Right lung (tissue), 5 donors: ENCODE measurements around the gene NCR2. TPM values are rescaled to one million over a fixed set of nuclear protein-coding genes. Genes with fewer than 3 reads are reported as not detected.

Experiments used
- DNase-seq, 2 donors: peaks; one replicate each; pipeline ENCODE4 v3.0.0-alpha.2; 2013
- polyA plus RNA-seq, 5 donors: library from polyadenylated mRNA; unstranded; fragments of 120-200 nt; gene quantifications; one replicate each; pipeline versions ENCODE4 v1.2.1 to v1.2.3, GENCODE V29; 2013; ENCODE audit warnings: inconsistent platforms in 1 of 5, low replicate concordance in 1 of 5; ENCODE audit not compliant: insufficient read length in 5 of 5, insufficient read depth in 1 of 5

Gene NCR2
- polyA plus RNA-seq, 5 donors = not detected

DNA sequence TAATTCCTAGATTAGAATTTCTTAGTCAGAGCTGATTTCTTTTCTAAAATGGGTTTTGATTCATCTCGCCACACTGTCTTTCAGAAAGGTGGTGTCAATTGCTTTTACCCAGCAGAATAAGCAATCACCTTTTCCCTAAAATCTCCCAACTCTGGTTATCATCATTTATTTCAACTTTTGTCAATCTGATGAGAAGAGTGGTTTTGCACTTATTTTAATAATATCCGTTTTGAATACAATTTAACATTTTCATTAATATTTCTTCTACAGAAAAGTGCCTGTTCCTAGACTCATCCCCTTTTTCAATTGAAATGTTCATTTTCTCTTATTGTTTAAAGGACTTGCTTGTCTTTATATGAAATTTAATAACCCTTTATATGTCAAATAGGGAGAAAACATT lies 8.2 kb upstream of the NCR2 start:
- no peak for DNase-seq

- no peak for DNase-seq
Observed at GRCh38 chr6:41331401-41332150, 3.8 kb upstream of the NCR2 start.

GRCh38 chr6:41332241-41332640 lies 3.2 kb upstream of the NCR2 start:
- no peak for DNase-seq

DNA sequence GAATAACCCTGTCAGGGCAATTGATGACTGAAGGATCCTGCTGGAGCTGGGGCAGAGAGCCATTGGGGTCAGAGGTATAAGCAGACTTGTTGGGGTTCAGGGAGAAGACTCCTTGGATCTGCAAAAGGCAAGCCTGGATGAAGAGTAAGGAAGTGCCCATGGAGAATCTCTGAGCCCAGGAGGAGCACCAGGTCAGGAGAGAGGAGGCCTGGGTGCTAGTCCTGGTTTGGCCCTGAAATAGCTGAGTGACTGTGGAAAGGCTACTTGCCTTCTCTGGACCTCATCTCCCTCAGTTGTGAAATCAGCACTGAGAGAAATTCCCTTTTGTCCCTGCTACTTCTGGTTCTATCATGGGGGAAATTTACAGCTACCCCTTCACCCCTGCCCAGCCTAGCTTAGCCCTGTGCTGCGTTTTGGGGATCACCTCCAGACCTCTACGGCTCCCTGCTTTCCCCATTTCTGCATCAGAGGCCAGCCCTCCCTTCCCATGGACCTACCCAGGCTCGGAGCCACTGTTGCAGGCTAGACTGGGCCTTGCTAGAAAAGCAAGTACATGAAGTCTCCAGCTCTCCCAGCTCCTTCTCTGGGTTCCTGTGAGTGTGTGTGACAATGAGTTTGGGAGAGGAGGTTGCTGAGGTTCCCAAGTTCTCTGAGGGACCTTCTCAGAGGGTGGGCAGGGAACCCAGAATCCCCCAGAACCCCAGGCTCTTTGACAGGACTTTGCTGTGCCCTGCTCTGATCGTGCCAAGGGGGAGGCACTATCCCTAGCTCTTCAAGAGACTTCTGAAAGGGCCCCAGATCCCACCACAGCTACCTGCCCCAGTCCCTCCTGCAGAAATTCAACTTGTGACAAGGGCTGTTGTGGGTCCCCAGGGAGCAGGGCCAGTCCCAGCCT lies 2.3 kb upstream of the NCR2 start:
- DNase-seq = no peak

DNA sequence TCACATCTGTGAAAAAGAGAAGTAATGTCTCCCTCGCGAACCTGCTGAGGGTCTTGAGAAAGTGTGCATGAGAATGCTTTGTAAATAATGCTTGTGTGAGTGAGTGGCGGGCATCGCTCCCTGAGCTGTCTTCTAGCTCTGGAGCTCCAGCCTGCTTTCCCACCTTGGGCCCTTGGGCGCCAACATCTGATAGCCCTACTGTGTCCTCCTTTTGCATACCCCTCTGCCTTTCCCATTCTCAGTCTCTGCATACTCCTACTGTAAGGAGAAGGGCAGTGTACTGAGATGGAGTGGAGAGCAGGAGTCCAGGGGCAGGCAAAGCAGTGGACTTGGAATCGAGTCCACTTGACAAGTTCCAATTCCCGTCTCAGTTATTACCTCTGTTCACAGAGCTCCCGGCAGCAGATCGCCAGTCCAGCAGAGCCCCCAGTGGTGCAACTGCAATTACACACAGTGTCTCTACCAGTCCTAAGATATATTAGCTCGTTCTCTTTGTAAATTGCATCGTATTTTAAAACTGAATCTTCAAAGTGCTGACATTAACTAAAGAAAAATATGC lies 847 bp upstream of the NCR2 start:
- no peak for DNase-seq

- no peak for DNase-seq
Observed at GRCh38 chr6:41335943-41336342, 535 bp downstream of the NCR2 start.

GRCh38 chr6:41336824-41337223 lies 1.4 kb downstream of the NCR2 start:
- no peak for DNase-seq

DNA sequence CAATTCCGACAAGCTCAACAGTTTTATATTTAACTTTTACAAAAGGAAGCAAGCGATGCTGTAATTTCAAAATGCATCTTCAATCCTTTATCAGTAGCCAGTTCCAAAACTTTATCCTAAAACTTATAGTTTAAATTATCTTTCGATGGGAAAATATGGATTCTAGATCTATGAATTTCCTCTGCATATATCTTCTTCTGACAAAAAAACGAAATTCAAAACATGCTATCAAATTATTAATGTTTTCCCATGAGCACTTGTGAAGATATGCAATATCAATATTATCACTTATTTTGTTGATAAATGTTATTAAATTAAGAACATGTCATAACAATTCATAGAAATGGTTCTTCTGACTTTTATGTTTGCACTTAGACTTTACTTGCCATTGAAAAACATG lies 2.3 kb downstream of the NCR2 start:
- no peak for DNase-seq

- no peak for DNase-seq
Observed at GRCh38 chr6:41338659-41339058, 3.3 kb downstream of the NCR2 start.

GRCh38 chr6:41341580-41341979 lies 6.2 kb downstream of the NCR2 start:
- no peak for DNase-seq

GRCh38 chr6:41342241-41342640 lies 6.8 kb downstream of the NCR2 start:
- no peak for DNase-seq

DNA sequence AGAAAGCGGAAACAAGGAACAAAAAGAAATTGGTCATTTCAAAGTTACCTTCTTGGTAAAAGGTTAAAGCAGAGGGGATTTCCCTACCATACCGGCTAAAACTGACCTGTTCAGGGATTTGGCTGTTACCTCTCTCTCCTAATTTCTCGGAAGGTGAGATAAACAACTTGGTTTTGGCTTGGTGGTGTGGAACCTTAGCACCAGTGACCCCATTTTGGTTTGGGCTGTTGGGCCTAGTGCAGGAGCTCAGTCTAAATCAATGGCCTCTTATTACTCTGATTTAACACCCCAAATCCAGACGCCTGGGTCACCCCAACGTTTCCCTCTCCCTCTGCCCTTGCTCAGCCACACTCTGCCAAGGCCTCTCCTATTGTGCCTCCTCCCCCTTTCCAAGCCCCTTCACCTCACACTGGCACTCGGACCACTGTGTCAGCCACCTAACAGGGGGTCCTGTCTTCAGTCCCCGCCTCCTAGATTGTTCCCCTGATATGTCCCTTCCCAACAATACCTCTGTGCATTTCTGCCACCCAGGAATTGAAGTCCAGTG lies 8.3 kb downstream of the NCR2 start:
- DNase-seq = no peak

DNA sequence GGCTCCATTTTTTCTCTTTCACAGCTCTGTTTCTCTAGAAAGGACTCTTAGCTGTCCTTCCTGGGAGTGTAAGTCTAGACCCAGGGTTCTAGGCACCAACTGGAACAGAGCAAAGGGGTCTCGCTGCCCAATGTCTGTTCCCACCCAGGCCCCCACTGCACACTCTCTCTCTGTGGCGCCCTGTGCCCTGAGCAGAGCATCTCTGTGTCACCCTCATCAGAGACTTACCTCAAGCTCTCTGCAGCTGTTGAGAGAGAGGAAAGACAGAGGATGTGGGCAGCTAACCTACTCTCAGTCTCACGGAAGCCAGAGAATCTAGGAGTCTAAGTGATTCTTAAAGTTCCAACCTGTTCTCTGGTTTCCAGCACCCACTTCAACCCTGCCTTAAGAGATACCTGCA lies 9.5 kb downstream of the NCR2 start:
- DNase-seq = no peak

DNA sequence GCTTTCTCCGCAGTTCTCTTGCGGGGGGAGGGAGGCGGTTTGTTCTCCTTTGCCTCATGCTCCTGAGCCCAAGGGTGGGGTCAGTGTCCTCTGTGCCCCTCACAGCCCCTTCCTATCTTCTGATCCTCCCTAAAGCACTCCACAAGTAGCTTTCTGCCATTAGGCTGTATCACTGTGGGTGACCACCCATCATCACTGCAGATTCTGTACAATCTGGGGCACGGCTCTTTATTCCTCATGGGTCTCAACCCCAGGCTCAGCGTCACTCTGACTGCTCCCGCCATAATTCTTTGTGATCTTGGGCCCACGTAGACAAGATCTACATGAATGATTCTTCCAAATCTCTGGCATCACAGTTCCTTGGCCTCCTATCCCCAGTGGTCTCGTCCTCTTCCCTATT lies 10.5 kb downstream of the NCR2 start:
- no peak for DNase-seq

DNA sequence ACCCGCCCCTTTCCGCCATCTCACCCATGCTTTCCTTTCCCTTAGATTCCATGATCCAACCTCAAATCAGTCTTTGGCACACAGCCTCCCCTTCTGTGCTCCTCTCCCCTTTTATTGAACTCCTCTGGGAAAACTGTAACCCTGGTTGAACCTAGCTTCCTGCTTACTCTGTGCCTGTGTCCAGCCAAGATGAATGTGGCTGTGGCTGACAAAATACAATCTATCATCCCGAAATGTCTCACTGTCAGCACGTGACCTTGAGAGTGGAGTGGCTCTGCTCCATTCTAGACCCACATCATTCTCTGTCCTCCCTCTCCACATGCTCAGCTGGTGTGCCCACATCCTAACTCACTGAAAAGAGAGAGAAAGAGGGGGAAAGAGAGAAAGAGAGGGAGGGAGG lies 11.0 kb downstream of the NCR2 start:
- no peak for DNase-seq

DNA sequence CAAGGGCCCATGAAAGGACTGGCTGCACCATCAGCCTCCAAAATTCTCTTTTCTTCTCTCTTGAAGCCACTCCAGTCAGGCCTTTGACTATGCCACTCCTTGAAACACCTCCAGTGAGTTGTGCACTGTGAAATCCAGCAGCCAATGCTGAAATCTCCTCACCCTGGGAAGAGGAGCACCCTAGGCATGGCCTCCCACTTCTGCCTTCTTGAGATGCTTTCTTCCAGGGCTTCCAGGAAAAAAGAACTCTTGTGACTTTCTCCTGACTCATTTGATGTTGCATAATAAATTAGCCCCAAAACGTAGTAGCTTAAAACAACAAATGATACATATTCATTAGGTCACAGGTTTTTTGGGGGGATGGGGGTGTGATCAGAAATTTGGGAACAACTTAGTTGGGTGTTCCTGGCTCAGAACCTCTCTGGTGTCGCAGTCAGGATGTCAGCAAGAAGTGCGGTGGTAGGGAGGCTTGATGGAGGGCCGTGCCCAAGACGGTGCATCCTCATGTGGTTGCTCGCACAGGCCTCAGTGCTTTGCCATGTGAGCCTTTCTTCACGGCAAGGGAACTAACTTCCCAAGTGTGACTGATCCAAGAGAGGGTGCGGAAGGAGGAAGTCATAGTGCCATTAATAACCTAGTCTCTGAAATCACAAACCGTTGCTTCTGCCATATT lies 12.1 kb downstream of the NCR2 start:
- no peak for DNase-seq

DNA sequence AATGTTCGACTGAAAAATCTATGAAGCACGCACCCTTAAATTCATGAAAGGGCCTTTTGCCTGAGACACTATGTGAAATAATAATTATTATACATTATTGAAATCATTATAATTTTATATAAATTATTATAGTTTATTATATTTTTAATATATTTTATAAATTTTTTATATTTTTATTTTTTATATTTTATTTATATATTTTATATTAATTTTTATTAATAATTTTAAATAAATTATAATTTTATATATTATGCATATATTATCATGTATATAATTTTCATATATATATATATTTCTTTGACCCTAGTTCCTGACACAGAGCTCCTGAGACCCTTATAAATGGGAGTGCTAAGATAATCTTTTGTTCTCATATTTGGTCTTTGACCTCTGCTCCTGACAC lies 13.5 kb downstream of the NCR2 start:
- DNase-seq = no peak

DNA sequence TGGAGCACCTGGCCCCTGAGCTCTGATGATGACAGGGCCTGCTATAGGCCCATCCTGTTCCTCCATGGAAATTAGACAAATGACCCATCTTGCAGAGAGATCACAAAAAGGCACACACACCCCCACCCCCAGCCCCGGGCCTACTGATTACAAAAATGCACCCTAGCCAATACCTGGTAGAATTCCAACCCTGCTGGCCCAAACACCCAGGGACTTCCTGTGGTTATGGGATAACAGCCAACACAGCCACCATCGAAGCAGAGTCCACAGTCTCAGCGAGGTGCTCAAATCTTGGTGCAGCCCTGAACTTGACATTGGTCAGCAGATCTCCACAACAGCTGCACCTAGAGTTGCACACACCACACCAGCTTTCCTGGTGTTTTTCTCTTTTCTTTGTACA lies 17.0 kb downstream of the NCR2 start:
- no peak for DNase-seq

DNA sequence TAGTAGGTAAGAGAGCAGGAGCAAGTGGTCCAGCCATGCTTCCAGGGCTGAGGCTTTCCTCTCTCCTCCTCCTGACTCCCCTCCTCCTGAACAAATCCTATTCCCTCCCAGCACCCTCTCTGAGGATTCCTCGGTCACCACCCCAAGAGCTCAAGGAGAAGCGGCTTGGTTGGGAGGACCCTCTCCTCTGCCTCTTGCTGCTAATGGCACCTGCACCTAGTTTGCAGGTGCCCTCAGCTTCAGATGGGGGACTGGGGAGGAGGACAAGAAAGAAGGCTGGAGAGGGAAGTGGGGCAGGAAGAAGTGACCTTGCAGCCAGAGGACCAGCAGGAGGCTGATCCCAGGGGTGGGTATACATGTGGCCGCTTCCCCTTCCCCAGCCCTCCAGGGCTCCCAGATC lies 17.5 kb downstream of the NCR2 start:
- DNase-seq = no peak

DNA sequence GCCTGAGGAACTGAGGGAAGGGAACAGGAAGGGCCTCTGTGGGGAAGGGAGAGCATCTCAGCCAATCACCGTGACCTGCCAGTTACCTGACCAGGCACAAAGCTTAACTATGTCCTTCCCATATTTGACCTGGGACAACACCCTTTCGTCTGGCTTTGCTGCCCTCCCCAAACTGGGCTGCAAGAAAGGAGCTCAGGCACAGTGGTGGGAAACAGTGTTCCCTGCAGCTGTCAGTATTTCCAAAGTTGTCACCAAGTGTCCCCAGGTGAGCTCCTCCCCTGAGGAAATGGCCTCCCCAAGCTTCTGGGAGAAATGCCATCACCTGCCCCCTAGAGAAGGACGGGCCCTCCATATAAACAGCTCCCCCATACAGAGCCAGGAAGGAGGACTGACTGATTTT lies 17.9 kb downstream of the NCR2 start:
- DNase-seq = no peak

GRCh38 chr6:41355952-41356351 lies 20.5 kb downstream of the NCR2 start:
- no peak for DNase-seq

- DNase-seq = no peak
Observed at GRCh38 chr6:41356825-41357224, 21.4 kb downstream of the NCR2 start.
